Glutamatergic neuron (in vitro differentiated cells): Measurements from ENCODE around the gene PELI2. TPM values are rescaled to one million over a fixed set of nuclear protein-coding genes. Genes with fewer than 3 reads are reported as not detected.

Experiments
- DNase-seq: peaks from one replicate; pipeline ENCODE4 v3.0.0; 2022
- H3K27ac Mint-ChIP-seq: one replicate; pipeline ENCODE4 v1.8.0; 2020; ENCODE audit warnings: mild to moderate bottlenecking, mixed read lengths, inconsistent platforms; ENCODE audit not compliant: unreplicated experiment
- H3K27me3 Mint-ChIP-seq: one replicate; pipeline ENCODE4 v1.8.0; 2020; ENCODE audit warnings: mild to moderate bottlenecking, moderate library complexity, mixed read lengths, inconsistent platforms; ENCODE audit not compliant: unreplicated experiment
- H3K36me3 Mint-ChIP-seq: one replicate; pipeline ENCODE4 v1.8.0; 2020; ENCODE audit warnings: mild to moderate bottlenecking, mixed read lengths, inconsistent platforms; ENCODE audit not compliant: unreplicated experiment
- H3K4me1 Mint-ChIP-seq: one replicate; pipeline ENCODE4 v1.8.0; 2020; ENCODE audit warnings: mild to moderate bottlenecking, low read depth, mixed read lengths, inconsistent platforms; ENCODE audit not compliant: unreplicated experiment
- H3K4me3 Mint-ChIP-seq: one replicate; pipeline ENCODE4 v1.8.0; 2020; ENCODE audit warnings: mild to moderate bottlenecking, mixed read lengths, inconsistent platforms; ENCODE audit not compliant: unreplicated experiment
- H3K9me3 Mint-ChIP-seq: one replicate; pipeline ENCODE4 v1.8.0; 2020; ENCODE audit warnings: mild to moderate bottlenecking, moderate library complexity, mixed read lengths, inconsistent platforms; ENCODE audit not compliant: unreplicated experiment
- CTCF ChIP-seq: fragments of 200-600 bp; sonication (generic); IDR thresholded peaks from one replicate; pipeline ENCODE4 v1.5.0; 2021; ENCODE audit not compliant: partially characterized antibody, unreplicated experiment
- total RNA-seq: library from RNA; stranded (reverse); fragmentation: NEBNext Ultra II Directional; extraction: Animal tissue kit (Norgen Biotek cat#: 25700); gene quantifications from one replicate; pipeline ENCODE4 v1.2.1, GENCODE V29; 2021; ENCODE audit not compliant: unreplicated experiment

PELI2 gene
- total RNA-seq, 1 donor from 2014 or later = 158 TPM

GRCh38 chr14:56122301-56122700 is 4.1 kb downstream of the PELI2 start:
- Mint-ChIP-seq H3K4me1 (peaks cover 52% of the 10 kb centered on the region), H3K27me3 (peaks cover 13% of the 10 kb centered on the region), H3K27ac (peak overlapping the region; percentile 48), H3K9me3 (peaks cover 21% of the 10 kb centered on the region), H3K36me3 (no peaks in the 10 kb centered on the region), H3K4me3 (peak overlapping the region; percentile 99)
- no peak for DNase-seq
- no peak for TF ChIP-seq CTCF

- TF ChIP-seq CTCF = no peak
- no peak for DNase-seq
- H3K9me3 Mint-ChIP-seq = peaks cover 16% of the 10 kb centered on the region
- peak overlapping the region; percentile 75 for H3K4me3 Mint-ChIP-seq
- H3K27me3 Mint-ChIP-seq = peaks cover 11% of the 10 kb centered on the region
- H3K27ac Mint-ChIP-seq = peak overlapping the region; percentile 88
- H3K4me1 Mint-ChIP-seq = peaks cover 67% of the 10 kb centered on the region
- H3K36me3 Mint-ChIP-seq = no peaks in the 10 kb centered on the region
Measured at GRCh38 chr14:56124327-56124726, 6.1 kb downstream of the PELI2 start.

- H3K27me3 Mint-ChIP-seq = peaks cover 7% of the 10 kb centered on the region
- peaks cover 76% of the 10 kb centered on the region for H3K4me1 Mint-ChIP-seq
- H3K4me3 Mint-ChIP-seq = peak overlapping the region; percentile 80
- H3K27ac Mint-ChIP-seq = peak overlapping the region; percentile 88
- peaks cover 4% of the 10 kb centered on the region for H3K9me3 Mint-ChIP-seq
- H3K36me3 Mint-ChIP-seq = no peaks in the 10 kb centered on the region
- DNase-seq = peak; percentile 73
- TF ChIP-seq CTCF = no peak
Measured at GRCh38 chr14:56125772-56126636, 7.8 kb downstream of the PELI2 start.

- Mint-ChIP-seq H3K27ac (peak overlapping the region; percentile 88), H3K4me3 (peak overlapping the region; percentile 76), H3K36me3 (no peaks in the 10 kb centered on the region), H3K9me3 (peaks cover 4% of the 10 kb centered on the region), H3K27me3 (peaks cover 7% of the 10 kb centered on the region), H3K4me1 (peaks cover 80% of the 10 kb centered on the region)
- no peak for TF ChIP-seq CTCF
- DNase-seq = no peak
Measured at GRCh38 chr14:56126637-56126913, 8.4 kb downstream of the PELI2 start.

- peak overlapping the region; percentile 76 for H3K4me3 Mint-ChIP-seq
- no peak for DNase-seq
- no peak for TF ChIP-seq CTCF
- H3K4me1 Mint-ChIP-seq = peaks cover 80% of the 10 kb centered on the region
- peaks cover 4% of the 10 kb centered on the region for H3K9me3 Mint-ChIP-seq
- H3K36me3 Mint-ChIP-seq = no peaks in the 10 kb centered on the region
- peak overlapping the region; percentile 88 for H3K27ac Mint-ChIP-seq
- H3K27me3 Mint-ChIP-seq = peaks cover 7% of the 10 kb centered on the region
Measured at GRCh38 chr14:56127156-56127555, 8.9 kb downstream of the PELI2 start.
